NCI-H2196 (cell line): ENCODE data around the gene SIAH3.
"Not testable (repeated sequence)": the region's sequence is repeated elsewhere in the genome, so short reads cannot be mapped to it uniquely, and the experiment has no call there.

Source experiments
- DNase-seq: peaks from one replicate; lab custom pipeline; 2025; ENCODE audit not compliant: unreplicated experiment; lab: John Stamatoyannopoulos, UW

The SIAH3 gene

DNA sequence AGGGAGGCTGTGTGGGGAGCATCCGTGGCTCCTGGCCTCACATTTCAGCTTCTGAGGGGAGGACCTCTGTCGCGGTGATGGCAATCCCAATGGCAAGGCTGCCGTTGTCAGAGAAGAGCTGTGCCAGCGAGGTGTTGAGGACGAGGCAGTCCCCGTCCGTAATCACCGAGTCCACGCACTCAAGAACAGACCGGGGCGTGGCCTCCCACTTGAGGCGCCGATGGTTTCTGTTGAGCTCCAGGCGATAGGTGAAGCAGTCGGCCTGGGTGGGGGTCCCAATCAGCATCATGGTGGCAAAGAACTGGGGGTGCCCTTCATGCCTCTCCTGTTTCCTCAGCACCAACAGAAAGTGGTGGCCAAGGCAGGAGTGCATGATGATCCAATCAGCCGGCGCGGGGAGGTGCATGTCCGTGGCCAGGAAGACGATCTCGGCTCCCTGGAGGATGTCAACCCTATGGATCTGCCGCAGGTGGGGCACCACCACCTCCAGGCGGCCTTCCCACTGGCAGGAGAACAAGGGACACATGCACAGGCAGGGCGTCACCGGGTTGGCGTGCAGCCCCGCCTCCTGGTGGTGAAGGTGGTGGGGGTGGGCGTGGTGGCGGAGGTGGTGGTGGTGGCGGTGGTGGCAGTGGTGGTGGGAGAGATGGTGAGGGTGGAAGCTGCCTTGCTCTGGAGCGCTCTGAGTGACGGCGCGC, 68.1 kb downstream of the SIAH3 start:
- DNase-seq: no peak

DNA sequence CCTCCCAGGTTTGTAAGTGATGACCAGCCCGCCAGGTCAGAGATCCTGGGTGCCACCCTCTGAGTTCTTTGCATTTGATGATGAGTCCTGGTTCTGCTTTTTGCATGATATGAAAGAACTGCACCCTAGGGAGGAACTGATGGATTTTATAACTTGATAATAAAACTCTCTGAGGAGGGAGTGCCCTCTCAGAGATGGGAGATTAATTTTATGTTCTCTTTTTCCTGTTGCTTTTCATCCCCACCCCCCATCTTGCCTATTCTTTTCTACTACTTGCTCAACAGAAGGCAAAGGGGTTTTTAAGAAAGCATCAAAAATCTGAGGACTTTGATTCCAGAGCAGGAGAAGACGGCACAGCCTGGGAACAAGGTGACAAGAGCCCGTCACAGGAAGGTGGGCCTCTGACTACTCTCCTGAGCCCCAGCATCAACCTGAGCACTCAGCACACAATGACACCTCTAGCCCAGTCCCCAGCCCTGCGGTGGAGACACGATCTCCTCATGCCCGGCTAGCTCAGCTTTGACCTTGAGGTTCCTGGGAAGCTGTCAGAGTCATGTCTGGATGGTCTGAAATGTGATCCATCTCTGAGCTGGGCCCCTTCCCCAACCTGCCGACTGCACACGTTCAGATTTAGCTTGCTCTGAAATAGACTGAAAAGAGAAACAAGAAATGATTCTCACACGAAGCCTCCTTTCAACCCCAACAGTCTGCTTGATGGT, 69.1 kb downstream of the SIAH3 start:
- no peak for DNase-seq

DNA sequence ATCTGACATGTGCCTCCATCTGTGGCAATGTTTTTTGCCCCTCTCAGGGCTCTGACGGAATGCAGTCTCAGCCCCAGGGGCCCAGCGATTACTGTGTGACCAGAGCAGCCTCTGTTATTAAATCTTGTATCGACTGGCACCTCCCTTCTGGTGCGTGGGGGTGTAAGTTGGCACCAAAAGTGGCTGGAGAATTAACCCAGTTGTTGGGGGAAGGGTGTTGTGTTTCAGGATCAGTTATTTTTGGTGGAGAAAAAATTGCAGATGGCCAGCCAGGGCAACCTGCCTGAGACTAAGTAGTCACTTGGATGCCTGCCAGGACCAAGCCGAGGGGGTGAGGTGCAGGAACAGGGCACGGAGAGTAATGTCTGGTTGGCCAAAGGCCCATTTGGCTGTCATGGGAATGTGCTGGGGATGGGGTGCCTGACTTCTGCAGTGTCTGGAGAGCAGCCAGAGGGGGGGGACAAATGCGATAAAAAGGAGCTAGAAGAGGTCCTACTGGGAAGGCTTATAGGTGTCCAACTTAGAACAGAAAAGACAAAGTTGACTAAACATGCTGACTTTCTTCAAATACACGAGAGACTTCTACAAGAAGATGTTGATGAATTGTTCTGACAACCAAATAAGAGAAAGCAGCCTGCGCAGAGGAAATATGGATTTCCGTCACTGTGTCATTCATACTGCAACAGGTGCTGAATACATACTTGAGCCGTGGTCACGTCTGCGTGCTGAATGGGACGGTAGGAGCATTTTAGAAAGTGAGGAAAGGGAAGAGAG, 69.8 kb downstream of the SIAH3 start:
- peak; percentile 69 for DNase-seq

DNA sequence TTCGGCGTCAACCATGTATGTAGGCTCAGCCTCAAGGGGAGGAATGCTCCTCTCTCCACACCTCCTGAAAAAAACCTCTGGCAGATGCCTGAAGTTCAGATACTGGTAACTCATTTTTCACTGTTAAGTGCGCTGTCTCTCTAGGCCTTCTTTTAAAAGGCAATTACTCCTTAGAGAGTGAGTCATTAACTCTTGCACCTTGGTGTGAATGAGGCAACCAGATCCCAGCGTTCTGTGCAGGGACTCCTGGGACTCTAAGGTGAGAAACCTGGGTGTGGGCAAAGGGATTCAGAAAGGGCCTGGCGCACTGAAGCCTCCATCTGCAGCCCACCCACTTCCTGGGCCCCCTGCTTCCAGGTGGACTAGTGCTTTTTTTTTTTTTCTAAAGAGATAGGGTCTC, 71.7 kb downstream of the SIAH3 start:
- no peak for DNase-seq

DNA sequence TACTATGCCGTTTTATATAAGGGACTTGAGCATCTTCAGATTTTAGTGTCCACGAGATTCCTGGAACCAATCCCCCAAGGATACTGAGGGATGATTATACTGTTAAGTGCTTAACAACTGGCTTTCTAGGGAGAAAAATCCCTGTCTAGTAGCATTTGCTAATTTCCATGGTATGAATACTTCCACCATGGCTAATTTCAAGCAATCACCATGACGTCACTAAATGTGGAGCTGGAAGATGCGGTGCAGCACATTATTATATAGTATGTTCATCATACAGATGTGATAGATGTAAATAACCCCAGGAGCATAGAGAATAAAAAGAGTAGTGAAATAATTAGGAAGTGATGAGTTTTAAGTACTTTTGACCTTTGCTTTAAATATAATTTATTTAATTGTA, 72.7 kb downstream of the SIAH3 start:
- no peak for DNase-seq

DNA sequence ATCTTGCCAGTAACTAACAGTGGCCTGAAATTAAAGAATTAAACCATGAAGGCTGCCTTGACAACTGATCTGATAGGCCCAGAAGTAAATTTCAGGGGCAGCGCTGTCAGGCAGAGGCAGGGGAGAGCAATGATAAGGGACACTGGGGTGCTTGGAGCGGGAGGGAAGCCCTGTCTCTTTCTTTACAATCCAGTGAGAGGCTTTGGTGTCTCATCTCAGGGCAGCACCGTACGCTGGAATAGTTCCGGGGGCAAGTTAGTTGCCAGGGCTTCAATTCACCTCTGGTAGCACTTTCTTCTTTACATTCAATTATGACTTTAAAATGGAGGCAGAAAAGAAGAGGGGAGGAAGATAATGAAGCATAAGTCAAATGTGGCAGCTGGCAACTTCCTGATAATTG, 74.8 kb downstream of the SIAH3 start:
- DNase-seq: no peak

DNA sequence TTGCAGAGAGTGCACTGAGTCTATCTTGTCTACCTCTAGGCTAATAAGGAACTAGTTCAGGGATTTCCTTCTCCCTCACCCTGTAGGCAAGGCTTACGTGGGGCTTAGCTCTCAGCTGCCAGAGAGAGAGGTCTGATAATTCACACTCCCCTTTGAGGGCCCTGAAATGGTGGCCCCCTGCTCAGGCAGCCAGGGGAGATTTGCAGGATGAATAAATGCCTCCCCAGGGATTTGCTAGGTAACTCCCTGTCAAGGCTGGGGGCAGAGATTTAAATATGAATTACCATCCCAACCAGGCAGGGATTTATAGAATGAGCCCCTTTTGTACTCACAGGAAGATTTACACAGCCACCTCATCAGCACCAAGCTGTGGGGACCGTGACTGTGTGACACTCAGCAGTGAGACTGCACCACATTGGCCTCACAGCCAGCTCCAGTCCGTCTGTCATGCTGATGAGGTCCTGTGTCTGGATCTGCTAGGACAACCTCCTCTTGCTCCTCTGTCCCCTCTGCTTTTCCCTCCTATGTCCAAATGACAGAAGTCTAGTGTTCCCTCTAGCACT, 76.1 kb downstream of the SIAH3 start:
- no peak for DNase-seq

DNA sequence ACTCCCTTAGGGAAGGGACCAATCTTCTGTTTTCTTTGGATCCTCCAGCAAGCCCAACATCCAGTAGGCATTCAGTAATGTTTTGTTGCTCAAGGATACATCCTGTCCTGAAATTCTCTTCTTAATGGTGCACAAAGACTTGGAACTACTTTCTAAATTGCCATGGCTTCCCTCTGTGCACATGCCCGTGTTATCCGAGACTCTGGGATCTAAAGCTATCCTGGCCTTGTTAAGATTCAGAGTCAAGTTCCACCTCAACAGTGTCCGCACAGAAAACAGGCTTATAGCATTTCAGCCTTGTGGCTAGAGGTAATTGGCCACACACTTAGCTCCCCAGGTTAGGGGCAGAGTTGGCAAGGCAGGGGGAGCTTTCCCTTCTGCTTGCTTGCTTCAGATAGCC, 77.6 kb downstream of the SIAH3 start:
- DNase-seq: no peak

DNA sequence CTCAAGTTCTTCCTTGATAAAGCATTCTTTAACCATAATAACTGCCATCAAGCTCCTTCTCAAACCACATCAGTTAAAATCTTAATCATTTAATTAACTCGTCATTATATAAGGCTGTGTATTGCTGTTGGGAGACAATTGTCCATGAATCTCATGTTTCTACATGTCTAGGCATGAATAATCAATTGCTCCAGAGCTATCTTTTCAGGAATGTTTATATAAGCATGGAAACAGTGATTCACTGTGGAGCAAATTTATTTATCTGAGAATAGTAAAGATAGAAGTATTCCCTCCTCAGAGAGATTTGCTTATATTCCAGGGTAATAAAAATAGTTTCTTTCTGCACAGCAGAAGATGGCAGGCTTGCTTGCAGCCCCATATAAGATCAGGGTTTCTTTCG, 78.3 kb downstream of the SIAH3 start:
- no peak for DNase-seq

DNA sequence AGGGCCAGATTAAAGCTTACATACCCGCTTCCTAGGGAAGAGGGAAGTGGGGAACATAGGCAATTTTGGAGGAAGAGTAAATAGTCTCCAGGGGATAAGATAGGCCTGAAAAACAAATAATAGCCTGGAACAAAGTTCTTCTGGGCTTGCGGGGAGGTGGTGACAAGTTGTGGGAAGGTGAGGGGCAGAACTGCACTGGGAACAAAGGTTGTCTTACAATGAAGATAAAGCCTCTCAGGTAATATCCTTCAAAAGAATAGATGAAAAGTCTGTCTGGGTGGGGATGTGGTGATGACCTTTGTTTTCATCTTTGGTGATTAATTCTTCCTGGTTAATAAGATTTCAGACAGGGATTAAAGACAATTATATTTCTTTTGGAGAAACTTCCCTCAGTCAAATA, 80.7 kb downstream of the SIAH3 start:
- DNase-seq: no peak

DNA sequence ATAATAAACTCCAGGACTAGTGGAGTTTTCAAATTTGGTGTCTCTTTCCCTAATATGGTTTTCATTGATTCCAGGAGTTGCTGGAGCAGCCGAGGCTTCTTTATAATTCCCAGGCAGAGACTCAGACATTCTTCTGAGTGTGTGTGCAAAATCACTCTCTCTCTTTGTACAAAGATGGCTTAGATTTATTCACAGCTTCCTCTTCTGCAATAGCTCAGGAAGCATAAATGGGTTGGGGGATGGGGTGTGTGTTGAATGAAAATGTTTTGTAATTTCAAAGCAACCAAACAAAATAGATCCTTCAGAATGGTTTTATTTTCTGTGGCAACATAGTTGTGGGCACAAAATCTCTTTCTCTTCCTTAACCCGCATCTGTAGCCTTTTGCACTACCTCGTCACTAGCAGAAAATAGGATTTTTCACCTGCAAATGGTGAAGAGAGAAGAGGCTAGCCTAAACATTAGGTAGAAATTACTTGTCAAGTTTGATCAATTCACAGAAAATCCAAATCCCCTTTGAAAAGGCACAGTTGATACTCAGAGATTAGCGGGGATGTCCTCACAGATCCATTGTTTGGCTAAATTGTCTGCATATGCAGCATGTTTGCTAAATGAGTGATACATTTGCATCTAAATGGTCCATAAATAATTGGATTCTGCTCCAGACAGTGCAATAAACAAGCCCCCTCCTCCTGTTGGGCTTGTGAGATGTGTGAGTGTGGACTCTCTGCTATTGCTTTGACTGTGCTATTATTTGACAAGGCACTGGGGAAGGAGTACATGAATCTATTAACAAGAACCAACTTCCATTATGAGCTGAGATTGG, 82.7 kb downstream of the SIAH3 start:
- no peak for DNase-seq

DNA sequence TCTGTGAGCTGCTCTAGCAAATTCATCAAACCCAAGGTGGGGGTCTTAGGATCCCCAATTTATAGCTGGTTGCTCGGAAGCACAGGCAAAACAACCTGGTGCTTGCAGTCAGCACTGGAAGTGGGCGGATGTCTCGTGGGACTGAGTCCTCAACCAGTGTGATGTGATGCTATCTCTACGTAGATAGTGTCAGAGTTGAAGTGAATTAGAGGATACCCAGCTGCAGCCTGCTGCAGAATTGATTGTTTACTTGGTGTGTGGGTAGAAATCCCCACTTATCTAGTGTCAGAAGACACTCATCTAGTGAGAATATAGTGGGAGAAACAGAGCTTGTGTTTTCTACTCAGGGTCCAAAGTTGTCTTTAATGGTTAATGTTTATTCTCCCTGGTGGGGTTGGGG, 86.1 kb downstream of the SIAH3 start:
- no peak for DNase-seq

DNA sequence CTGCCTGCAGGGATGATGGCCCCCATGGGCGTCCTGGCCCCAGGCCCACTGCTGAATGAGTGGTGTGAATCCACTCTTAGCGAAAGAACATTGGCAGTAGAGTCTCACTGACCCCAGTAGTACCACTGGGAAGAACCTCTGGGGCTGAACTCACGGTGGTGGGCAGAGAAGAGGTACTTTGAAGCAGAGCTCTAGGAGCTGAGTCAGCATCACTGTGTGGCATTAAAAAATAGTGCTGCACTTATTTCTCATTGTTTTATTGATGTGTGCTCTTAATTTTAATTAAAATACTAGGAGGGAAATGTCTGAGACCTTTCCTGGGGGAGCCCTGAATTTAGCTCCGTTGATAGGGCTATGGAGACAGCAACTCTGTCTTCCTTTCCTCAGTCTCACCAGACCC, 88.1 kb downstream of the SIAH3 start:
- no peak for DNase-seq

DNA sequence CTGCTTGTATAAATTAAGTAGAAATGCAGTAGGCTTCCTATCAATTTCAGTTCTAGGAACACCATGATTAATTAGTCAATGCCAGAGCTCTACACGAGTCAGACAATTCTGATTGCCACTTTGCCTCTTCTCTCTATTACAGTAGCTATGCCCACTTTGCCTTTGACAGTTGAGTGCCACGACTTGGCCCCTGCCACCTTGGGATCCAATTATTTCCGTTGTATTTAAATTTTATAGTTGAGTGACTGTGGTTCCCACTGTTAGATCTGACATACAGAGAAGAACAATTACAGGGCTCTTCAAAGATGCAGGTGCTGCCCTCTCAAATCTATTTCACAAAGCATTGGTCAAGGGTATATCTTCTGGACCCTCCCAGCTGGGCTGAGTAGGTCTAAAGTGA, 94.0 kb downstream of the SIAH3 start:
- not testable (repeated sequence) for DNase-seq

DNA sequence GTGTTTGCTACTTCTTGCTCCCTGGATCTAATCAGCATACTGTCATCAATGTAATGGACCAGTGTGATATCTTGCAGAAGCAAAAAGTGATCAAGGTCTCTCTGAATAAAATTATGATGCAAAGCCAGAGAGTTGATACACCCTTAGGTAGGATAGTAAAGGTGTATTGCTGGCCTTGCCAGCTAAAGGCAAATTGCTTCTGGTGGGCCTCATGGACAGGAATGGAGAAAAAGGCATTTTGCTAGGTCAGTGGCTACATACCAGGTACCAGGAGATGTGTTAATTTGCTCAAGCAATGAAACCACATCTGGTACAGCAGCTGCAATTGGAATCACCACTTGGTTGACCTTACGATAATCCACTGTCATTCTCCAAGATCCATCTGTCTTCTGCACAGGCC, 95.1 kb downstream of the SIAH3 start:
- not testable (repeated sequence) for DNase-seq

DNA sequence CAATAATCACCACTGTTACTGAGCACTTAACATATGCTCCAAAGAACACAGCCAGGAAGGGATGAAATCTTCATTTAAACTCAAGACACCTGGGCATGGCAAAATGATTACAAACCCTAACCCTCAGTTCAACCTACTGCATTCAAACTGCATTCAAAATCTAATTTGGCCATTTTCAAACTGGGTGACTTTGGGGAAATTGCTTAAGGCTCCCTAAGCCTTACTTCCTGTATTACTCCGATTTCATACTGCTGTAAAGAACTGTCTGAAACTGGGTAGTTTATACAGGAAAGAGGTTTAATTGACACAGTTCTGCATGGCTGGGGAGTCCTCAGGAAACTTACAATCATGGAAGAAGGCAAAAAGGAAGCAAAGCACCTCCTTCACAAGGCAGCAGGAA, 99.0 kb downstream of the SIAH3 start:
- DNase-seq: no peak

DNA sequence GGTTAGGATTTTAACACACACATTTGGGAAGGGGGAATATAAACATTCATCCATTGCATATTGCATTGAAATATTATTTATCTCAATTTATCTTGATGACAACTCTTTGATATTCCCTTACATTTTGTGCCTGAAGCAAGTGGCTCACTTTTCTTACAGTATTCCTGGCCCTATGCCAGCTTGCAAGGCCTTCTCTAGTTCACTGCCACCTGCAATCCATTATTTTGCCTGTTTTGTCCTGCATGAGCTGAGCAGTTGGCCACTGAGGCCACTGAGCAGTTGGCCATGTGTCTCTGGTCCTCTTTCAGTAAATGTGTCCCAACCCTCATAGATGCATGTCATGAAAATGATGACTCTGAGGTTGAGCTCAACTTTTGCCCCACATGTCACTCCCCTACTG, 99.7 kb downstream of the SIAH3 start:
- DNase-seq: no peak

DNA sequence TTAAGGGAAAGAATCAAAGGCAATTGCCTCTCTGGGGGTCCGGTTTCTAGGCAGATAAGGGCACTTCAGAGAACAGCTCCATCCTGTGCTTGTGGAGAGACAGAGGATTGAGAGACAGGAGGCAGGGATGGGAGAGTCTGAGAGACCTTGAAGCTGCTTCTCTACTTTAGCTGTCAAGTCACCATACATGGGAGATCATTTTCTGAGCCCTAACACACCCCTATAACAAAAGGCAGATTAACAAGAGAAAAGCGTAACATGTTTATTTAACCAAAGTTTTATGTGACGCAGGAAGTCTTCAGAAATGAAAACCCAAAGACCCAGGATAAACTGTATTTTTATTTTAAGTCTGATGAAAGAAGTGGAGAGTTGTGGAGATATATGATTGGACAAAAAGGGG, 101.0 kb downstream of the SIAH3 start:
- DNase-seq: no peak

DNA sequence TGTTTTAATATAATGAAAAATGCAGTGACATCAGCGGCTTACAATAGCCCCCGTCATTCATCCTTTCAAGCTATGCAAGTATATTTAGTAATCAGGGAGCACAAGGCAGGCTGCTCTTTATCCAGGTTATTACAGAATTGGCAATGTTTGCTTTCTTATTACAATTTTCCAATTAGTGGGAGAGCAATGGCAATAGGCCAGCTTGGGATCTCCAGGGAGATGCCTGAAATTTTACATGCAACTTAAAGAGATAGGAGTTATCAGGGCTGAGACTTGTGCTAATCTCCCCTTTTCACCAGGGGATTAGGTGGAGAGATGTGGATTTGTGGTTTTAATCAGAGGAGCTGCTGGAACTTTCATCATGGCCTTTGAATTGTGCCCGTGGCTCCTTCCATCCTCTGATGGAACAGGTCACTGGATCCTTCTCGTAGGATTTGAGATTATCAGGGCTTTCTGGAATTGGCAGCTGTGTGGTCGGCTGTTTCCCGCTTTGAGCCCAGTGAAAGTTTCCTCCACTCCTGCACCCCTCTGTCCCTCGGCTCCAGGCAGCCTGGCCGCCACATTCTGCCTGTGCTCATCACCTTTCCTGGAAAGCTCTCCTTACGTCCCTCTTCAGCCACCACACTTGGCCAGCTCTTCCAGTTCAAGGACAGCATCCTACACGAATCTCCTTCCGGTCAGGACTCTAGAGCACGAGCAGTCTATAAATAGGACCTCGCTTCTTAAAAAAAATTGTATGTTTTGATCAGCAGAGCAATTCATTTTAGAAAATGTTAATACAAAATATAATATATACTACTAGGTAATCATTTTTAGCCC, 102.4 kb downstream of the SIAH3 start:
- no peak for DNase-seq

DNA sequence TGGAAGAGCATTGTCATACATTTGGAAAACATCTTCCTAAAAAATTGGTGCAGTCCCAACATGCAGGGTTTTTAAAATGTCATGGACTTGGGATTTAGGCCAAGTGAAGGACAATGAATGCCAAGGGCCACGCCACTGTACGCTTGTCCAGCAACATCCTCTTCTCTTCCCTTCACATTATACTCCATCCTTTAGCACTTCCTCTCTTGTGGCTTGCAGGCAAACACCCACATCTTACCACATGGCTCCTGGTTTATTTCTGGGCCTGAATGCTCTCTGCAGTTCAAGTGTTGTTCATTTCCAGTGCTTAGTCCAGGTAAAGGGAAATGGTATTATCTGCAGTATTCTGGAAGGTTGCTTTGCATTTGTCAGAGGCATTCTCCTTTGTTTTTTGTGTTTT, 104.5 kb downstream of the SIAH3 start:
- no peak for DNase-seq
